Liver (tissue), 3 donors: ENCODE measurements around the gene GSX2.

ENCODE experiments used
- ATF3 ChIP-seq: IDR thresholded peaks from 2 replicates; pipeline ENCODE4 v1.6.1; 2016; ENCODE audit warnings: antibody characterized with exemption
- EGR1 ChIP-seq, 2 donors: IDR thresholded peaks; 2 replicates each; pipeline ENCODE4 v1.6.1; 2016 to 2018; ENCODE audit warnings: antibody characterized with exemption in 2 of 2, low read depth in 2 of 2
- FOXA2 ChIP-seq: IDR thresholded peaks from 2 replicates; pipeline ENCODE4 v1.6.1; 2016; ENCODE audit warnings: antibody characterized with exemption
- GABPA ChIP-seq, 2 donors: IDR thresholded peaks in 1 of 2; conservative IDR thresholded peaks in 1 of 2; 2 replicates each; pipeline ENCODE4 v1.6.1; 2016; ENCODE audit warnings: antibody characterized with exemption in 2 of 2, mild to moderate bottlenecking in 1 of 2, moderate library complexity in 1 of 2
- MAX ChIP-seq: IDR thresholded peaks from 2 replicates; pipeline ENCODE4 v1.6.1; 2016; ENCODE audit warnings: antibody characterized with exemption
- RAD21 ChIP-seq, 2 donors: IDR thresholded peaks; 2 replicates each; pipeline ENCODE4 v1.6.1; 2016; ENCODE audit warnings: antibody characterized with exemption in 2 of 2, mild to moderate bottlenecking in 2 of 2
- SP1 ChIP-seq: IDR thresholded peaks from 2 replicates; pipeline ENCODE4 v1.6.1; 2018; ENCODE audit warnings: antibody characterized with exemption, mild to moderate bottlenecking
- TAF1 ChIP-seq: conservative IDR thresholded peaks from 2 replicates; pipeline ENCODE4 v1.6.1; 2016; ENCODE audit warnings: antibody characterized with exemption, mild to moderate bottlenecking
- YY1 ChIP-seq: IDR thresholded peaks from 2 replicates; pipeline ENCODE4 v1.6.1; 2016; ENCODE audit warnings: antibody characterized with exemption, mild to moderate bottlenecking
- ZBTB33 ChIP-seq: IDR thresholded peaks from 2 replicates; pipeline ENCODE4 v1.6.1; 2016; ENCODE audit warnings: antibody characterized with exemption
- TF ChIP-seq, protein P1 (sequence below): fragments of 150-350 bp; IDR thresholded peaks from 2 replicates; pipeline ENCODE4 v1.5.1; 2017; ENCODE audit warnings: improper control_type of control experiment, low read depth, low read length; ENCODE audit not compliant: missing input control
- donor health status: healthy.
- donor health status: healthy.

DNA sequence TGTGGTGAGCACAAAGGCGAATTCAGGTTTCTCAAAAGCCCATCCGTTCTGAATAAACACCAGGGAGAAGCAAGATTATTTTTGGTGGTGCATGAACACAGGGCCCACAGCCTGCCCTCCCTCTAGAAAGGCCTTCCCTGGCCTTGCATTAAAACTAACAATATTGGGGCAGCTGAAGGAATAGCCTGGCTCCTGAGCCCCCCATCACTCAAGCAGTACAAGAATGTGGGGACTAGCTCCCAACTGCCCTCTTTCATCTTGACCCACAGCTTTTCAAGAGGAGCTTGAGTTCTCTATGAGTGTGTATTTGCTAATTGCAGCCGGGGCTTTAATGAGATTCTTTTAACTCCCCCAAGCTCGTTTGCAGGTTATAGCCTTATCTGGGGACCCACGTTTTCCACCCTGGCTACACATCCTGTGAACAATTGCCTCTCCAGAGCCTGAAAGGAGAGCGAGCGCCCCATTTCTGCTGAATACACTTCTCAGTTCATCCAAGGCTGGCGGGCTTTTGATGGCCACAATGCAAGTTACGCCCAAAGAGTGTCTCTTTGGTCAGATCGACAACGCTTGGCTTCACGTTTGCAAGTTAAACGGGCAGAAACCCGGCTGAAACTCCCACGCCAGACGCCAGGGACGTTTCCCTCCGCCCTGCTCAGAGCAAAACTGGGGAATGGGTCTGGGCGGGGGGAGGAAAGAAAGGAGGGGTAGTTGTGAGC is 4.7 kb upstream of the GSX2 start:
- TF ChIP-seq YY1 (no peak), TAF1 (no peak), GABPA (IDR thresholded peaks at IDR 0.05 in 1 of 2, conservative IDR thresholded peaks at IDR 0.05 in 1 of 2) (no peak), MAX (no peak), SP1 (no peak), RAD21 (IDR thresholded peaks at IDR 0.05) (no peak), ZBTB33 (no peak), EGR1 (IDR thresholded peaks at IDR 0.05; ENCODE audit: low read depth in 2 of 2) (no peak), ATF3 (no peak), FOXA2 (no peak)
- TF ChIP-seq, protein P1, sequence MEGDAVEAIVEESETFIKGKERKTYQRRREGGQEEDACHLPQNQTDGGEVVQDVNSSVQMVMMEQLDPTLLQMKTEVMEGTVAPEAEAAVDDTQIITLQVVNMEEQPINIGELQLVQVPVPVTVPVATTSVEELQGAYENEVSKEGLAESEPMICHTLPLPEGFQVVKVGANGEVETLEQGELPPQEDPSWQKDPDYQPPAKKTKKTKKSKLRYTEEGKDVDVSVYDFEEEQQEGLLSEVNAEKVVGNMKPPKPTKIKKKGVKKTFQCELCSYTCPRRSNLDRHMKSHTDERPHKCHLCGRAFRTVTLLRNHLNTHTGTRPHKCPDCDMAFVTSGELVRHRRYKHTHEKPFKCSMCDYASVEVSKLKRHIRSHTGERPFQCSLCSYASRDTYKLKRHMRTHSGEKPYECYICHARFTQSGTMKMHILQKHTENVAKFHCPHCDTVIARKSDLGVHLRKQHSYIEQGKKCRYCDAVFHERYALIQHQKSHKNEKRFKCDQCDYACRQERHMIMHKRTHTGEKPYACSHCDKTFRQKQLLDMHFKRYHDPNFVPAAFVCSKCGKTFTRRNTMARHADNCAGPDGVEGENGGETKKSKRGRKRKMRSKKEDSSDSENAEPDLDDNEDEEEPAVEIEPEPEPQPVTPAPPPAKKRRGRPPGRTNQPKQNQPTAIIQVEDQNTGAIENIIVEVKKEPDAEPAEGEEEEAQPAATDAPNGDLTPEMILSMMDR, result no peak
